HPDE6-E6E7 (cell line): ENCODE measurements around the gene USP17L19.
"Not testable (repeated sequence)": the region's sequence is repeated elsewhere in the genome, so short reads cannot be mapped to it uniquely, and the experiment has no call there.

Experiments
- DNase-seq: peaks from one replicate; pipeline ENCODE4 v3.0.0; 2011; ENCODE audit warnings: missing footprints; ENCODE audit errors: extremely low spot score

The USP17L19 gene

GRCh38 chr4:9253078-9253477, at the start of gene USP17L19:
Gene USP17L19 (plus strand): TSS chr4:9253378. CDS start chr4:9253378, 0 bp downstream.
- DNase-seq: not testable (repeated sequence)

- not testable (repeated sequence) for DNase-seq
Measured at GRCh38 chr4:9210357-9210756, 42.8 kb upstream of the USP17L19 start, which contains the start of gene USP17L10. Gene USP17L10 (plus strand): TSS chr4:9210657. CDS start chr4:9210657, 0 bp downstream.

GRCh38 chr4:9214701-9215100, 38.5 kb upstream of the USP17L19 start:
- DNase-seq: not testable (repeated sequence)

- DNase-seq: not testable (repeated sequence)
Measured at GRCh38 chr4:9215105-9215504, 38.1 kb upstream of the USP17L19 start, which contains the start of gene USP17L11. Gene USP17L11 (plus strand): TSS chr4:9215405. CDS start chr4:9215405, 0 bp downstream.

GRCh38 chr4:9219852-9220251, 33.3 kb upstream of the USP17L19 start, which contains the start of gene USP17L12:
Gene USP17L12 (plus strand): TSS chr4:9220152. CDS start chr4:9220152, 0 bp downstream.
- not testable (repeated sequence) for DNase-seq

- not testable (repeated sequence) for DNase-seq
Measured at GRCh38 chr4:9224596-9224995, 28.6 kb upstream of the USP17L19 start, which contains the start of gene USP17L13. Gene USP17L13 (plus strand): TSS chr4:9224896. CDS start chr4:9224896, 0 bp downstream.

GRCh38 chr4:9230249-9230648, 22.9 kb upstream of the USP17L19 start:
- DNase-seq: not testable (repeated sequence)

- DNase-seq: not testable (repeated sequence)
Measured at GRCh38 chr4:9234085-9234484, 19.1 kb upstream of the USP17L19 start, which contains the start of gene USP17L15. Gene USP17L15 (plus strand): TSS chr4:9234385. CDS start chr4:9234385, 0 bp downstream.

- DNase-seq: not testable (repeated sequence)
Measured at GRCh38 chr4:9238461-9238860, 14.7 kb upstream of the USP17L19 start.

- not testable (repeated sequence) for DNase-seq
Measured at GRCh38 chr4:9243579-9243978, 9.6 kb upstream of the USP17L19 start, which contains the start of gene USP17L17. Gene USP17L17 (plus strand): TSS chr4:9243879. CDS start chr4:9243879, 0 bp downstream.

GRCh38 chr4:9247953-9248680, 5.1 kb upstream of the USP17L19 start, which contains the start of gene USP17L18:
Gene USP17L18 (plus strand): TSS chr4:9248630. CDS start chr4:9248630, 0 bp downstream.
- not testable (repeated sequence) for DNase-seq

GRCh38 chr4:9257824-9258223, 4.6 kb downstream of the USP17L19 start, which contains the start of gene USP17L20:
Gene USP17L20 (plus strand): TSS chr4:9258124. CDS start chr4:9258124, 0 bp downstream.
- DNase-seq: not testable (repeated sequence)

- not testable (repeated sequence) for DNase-seq
Measured at GRCh38 chr4:9262572-9262971, 9.4 kb downstream of the USP17L19 start, which contains the start of gene USP17L21. Gene USP17L21 (plus strand): TSS chr4:9262872. CDS start chr4:9262872, 0 bp downstream.

- DNase-seq: not testable (repeated sequence)
Measured at GRCh38 chr4:9267319-9267718, 14.1 kb downstream of the USP17L19 start, which contains the start of gene USP17L22. Gene USP17L22 (plus strand): TSS chr4:9267619. CDS start chr4:9267619, 0 bp downstream.

GRCh38 chr4:9271719-9272118, 18.5 kb downstream of the USP17L19 start:
- not testable (repeated sequence) for DNase-seq
